NCI-H146 (cell line): ENCODE measurements around the gene CDKAL1.

Experiments
- DNase-seq: peaks from one replicate; lab custom pipeline; 2025; lab: John Stamatoyannopoulos, UW

Gene CDKAL1

DNA sequence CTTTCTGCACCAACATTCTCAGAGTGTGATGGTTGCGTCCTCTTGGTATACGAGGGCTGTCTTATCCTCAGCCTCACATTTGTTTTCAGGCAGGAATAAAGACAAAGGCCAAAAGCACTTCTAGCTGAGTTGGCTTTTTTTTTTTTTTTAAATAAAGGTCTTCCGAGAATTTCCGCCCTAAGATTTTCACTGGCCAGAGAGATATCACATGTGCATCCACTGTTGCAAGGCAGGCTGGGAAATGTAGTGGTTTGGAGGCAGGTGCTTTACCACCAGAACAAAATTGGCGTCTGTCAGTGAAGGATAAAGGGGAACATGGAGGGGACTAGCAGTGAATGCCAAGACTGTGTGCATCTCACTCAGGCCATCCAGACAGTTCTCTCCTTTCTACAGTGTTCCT is 724.4 kb downstream of the CDKAL1 start:
- no peak for DNase-seq

GRCh38 chr6:21259660-21260059 is 725.4 kb downstream of the CDKAL1 start:
- no peak for DNase-seq

DNA sequence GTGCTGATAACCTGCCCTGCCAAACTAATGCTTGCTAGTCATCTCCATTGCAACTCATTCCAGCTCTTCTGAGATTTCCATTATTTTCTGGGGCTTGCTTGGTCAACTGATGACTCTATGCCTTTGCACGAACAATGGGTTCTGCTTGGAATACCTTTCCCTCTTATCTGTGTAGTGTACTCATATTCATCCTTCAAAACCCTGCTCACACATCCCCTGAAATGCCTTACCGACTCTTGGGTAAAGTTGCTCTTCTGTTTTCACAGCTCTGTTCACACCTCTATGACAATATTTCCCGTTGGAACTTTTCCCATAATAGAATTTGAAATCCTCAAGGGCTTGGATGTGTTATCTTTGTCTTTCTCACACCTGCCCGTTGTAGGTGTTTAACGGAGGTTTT is 728.2 kb downstream of the CDKAL1 start:
- DNase-seq: no peak

DNA sequence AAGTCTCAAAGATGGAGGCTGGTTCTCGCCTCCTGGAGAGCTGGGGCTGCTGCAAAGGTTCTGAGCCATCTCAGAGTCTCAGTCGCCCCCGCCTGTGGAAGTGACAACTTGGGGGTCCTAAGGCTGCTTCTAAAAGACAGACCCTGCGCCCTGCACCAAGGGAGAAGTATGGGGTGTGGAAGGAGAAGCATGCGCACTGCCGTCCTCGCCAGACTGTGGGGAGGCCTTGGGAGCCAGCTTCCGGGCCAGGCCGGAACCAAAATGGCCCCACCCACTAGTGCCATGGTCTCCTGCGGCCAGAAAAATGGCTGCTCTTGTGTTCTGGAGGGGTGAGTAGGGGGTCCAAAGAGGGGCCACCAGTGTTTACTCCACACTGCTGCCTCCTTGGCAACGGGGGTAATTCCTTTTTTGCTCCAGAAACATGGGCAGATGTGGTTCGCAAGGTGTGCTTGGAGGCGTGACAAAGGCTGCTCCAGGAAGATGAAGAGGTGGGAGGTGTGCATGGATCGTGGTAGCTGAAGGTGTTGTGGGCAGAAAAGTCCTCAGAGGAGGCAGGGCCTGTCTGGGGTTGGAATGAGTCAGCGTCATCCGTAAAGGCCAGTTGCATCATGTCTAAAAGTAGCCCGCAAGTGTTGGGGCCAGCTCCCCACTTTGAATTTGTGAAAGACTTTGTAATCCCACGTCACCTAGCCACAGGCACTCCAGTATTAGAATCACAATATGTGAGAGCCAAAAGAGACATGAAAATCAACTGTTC is 729.5 kb downstream of the CDKAL1 start:
- peak; percentile 61 for DNase-seq

- peak; percentile 86 for DNase-seq
Measured at GRCh38 chr6:21264288-21265033, 730.2 kb downstream of the CDKAL1 start.

GRCh38 chr6:21265034-21265729 is 730.9 kb downstream of the CDKAL1 start:
- DNase-seq: no peak

GRCh38 chr6:21265730-21266044 is 731.4 kb downstream of the CDKAL1 start:
- no peak for DNase-seq

- DNase-seq: no peak
Measured at GRCh38 chr6:21270636-21271201, 736.5 kb downstream of the CDKAL1 start.

DNA sequence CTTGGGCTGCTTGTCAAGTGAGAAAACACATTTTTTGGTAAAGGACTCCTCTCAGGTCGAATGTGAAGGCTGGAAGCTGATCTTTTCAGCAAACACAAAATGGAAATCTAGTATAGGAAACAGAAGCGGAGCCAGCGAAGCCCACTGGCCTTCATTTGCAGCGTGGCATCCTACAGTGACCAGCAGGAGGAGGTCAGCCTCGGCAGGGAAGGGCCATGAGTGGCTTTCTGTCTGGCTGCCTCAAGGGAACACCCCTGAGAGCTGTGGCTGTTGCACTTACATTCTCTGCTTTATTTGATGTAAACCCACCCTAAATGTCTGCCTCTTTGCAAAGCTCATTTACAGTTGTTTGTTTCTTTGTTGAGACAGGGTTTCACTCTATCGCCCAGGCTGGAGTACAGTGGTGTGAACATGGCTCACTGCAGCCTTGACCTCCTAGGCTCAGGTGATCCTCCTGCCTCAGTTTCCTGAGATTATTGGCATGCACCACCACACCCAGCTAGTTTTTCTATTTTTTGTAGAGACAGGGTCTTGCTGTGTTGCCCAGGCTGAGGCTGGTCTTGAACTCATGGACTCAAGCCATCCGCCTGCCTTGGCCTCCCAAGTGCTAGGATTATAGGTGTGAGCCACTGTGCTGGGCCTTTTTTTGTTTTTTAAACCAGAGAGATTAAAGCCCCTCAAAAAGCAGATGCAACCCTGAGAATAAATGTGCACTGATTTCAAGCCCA is 737.3 kb downstream of the CDKAL1 start:
- no peak for DNase-seq

GRCh38 chr6:21273451-21273850 is 739.2 kb downstream of the CDKAL1 start:
- no peak for DNase-seq

- DNase-seq: no peak
Measured at GRCh38 chr6:21274851-21275250, 740.6 kb downstream of the CDKAL1 start.

GRCh38 chr6:21277601-21278374 is 743.5 kb downstream of the CDKAL1 start:
- peak; percentile 27 for DNase-seq

GRCh38 chr6:21278375-21278745 is 744.1 kb downstream of the CDKAL1 start:
- no peak for DNase-seq

GRCh38 chr6:21279619-21280018 is 745.4 kb downstream of the CDKAL1 start:
- no peak for DNase-seq

DNA sequence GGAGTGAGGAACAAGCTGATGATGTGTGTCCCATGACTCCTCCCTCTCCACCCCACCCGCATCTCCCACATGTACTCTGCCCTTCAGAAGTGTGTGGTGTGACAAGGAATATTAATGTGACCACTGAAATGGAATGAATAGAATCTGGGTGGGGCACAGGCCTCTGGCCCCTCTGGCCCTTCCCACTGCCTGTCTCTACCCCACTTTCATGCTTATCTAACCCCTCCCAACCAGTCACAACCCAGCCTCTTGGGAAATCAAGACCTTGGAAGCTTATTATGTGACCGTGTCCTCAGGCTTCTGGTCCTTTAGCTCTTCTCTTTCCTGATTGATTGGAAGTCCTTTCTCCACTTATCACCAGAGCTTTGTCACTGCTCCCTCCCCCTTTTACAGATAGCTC is 747.1 kb downstream of the CDKAL1 start:
- DNase-seq: no peak
